ENCODE data around the gene MYO1E.

MYO1E gene

DNA sequence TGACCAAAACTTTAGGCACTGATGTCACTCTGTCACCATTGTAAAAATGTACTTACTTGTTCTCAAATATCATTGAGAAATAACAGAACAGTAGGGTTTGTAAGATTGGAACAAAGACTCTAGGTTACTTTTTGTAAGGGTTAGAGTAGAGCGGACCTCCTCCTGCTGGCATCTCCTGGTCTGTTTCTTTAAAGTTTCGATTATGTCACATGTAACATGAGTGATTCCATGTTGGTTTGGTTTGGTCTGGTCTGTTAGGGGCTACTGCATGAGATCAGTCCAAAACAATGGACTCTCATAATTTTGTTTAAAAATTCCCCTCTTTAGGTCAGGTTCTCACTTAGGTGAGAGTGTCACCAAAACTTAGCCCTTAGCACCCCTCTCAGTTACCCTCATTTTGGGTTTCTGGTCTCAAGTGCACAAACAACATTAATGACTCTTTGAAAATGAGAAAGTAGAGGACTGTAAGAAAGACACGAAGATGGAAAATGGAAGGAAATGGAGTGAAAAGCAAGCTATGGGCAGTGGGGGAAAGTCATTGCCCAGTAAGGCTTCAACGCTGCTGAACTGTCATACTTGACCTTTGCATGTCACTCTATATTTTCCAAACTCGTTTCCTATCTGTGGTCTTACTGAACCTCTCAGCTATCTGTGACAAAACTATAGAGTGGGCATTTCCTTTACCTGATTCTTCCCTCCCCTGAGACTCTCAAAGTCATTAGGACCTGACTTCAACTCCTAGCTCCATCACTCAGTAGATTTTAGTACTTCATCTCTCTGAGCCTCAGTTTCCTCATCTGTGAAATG, 113.3 kb downstream of the MYO1E start:
- DNase-seq (ENCODE audit: low spot score): no peak

DNA sequence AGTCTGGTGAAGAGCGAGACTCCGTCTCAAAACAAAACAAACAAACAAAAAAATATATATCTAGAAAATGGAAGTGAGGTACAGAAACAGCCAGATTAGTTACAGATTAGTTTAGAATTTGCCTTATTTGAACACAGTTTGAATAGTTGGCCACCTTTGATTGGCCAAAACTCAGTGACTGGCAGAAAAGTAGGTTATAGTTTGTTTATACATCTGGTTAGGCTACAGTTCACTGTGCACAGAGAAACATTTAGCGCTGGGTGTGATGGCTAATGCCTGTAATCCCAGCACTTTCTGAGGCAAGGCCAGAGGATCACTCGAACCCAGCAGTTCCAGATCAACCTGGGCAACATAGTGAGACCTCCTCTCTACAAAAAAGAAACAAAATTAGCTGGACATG, 114.4 kb downstream of the MYO1E start:
- no peak for DNase-seq (ENCODE audit: low spot score)

DNA sequence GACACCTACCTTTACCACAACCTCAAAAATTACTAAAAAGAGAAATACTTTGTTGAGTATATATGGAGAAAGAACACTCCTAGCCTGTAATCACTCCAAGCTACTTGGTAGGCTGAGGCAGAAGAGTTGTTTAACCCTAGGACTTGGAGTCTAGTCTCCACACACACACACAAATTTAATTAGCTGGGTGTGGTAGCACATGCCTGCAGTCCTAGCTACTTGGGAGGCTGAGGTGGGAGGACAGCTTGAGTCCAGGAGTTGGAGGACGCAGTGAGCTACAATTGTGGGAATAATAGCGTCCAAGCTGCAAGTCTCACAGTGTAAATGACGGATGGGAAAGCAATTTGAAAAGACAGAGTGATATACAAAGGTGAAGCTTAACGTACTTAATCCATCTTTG, 115.5 kb downstream of the MYO1E start:
- DNase-seq (ENCODE audit: low spot score): no peak

DNA sequence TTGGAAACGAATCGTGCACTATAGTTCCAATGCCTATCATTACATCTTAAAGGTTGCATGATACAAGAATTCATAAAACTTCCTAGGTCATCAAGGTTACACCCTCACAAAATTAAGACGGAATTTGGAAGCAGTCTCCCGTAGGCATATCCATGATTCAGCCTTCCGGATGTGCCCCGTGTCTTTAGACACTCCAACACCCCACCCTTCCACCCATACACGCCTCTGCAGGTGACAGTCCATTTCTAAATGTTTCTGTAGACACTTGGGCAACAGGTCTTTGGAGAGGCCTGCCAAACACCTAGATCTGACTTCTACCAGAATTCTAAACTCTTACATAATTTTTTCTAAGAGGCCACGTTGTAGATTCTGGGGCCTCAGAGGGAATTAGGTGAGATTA, 116.2 kb downstream of the MYO1E start:
- DNase-seq (ENCODE audit: low spot score): no peak

DNA sequence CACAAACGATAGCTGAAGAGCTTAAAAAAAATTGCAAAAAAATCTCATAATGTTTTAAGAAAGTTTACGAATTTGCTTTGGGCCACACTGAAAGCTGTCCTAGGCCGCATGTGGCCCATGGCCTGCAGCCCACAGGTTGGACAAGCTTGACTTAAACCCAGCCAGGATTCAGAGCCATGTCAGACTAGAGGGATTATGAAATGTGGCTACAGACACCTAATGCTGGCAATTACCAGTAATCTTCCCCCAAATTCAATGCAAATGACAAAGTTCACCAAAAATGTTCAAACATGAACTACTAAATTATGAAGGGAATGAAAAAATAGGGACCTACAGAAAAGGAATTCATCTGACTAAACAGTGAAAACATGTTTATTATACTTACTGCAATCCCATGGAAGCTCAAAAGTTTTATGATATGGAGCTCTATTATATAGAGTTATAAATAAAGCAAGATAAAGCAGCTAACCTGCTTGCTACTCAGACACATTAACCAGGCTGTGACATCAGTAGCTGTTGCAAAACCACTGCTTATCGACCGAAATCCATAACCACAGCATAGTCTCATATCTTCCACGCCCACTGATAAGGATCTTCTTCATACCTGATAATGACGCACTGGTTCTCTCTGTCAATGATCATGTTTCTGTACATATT, 116.9 kb downstream of the MYO1E start:
- no peak for DNase-seq (ENCODE audit: low spot score)

DNA sequence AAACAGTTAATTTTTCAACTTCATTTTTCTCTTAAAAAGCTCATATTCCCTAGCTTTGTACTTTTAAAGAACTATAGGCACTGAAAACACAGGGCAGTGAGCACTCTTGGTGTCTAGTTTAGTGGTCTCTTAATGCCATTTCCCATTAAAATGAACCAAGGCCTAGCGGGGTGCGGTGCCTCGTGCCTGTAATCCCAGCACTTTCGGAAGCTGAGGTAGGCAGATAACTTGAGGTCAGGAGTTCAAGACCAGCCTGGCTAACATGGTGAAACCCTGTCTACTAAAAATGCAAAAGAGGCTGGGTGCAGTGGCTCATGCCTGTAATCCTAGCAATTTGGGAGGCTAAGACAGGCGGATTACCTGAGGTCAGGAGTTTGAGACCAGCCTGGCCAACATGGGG, 120.5 kb downstream of the MYO1E start:
- no peak for DNase-seq (ENCODE audit: low spot score)

DNA sequence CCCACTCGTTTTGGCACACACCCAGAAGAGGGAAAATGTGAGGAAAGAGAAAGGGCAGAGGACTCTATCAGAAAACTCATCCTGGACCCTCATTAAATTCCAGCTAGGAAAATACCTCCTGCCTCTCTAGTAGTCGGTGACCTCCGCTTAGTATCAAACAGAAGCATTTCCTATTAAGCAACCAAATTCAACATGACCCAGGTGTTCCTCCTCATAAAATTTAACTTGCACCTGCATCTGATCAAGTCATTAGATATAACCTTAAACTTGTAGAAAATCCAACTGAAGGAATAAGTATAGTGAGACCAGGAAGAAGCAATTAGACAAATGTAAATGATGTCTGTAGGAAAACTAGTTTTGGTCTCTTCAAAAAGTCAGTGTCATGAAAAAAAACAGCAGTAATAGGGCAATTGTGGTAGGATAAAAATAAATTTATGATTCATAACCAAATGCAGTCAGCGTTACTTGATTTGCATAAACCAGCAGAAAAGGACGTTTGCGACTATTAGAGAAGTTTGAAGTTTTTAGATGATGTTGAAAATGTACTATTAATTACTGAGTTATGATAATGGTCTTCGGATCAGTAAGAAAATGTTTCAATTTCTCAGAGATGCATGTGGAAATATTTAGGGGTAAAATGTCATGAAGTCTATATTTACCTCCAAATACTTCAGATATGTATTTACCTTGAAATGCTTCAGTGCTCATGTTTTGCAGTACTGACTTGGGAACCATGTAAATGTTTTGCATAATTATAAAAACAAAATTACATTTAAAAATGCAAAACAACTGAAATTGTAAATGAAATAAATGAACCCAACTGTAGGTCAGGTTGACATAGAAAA, 121.4 kb downstream of the MYO1E start:
- no peak for DNase-seq (ENCODE audit: low spot score)

DNA sequence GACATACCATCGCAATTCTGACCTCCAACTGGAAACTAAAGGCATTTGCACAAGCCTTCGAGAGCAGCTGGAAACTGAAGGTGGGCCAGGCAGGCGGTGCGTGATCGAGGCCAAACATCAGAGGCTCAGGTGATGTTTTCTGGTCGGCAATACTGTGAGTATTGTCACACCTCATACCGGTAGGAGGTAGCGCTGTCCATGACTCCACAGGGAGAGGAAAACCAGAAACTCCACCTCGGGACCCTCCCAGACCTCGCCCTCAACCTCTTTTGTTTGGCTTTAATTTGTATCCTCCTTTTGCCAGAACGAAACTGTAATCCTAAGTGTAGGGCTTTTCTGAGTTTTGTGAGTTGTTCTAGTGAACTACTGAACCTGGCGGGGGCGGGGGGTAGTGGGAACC, 122.4 kb downstream of the MYO1E start:
- no peak for DNase-seq (ENCODE audit: low spot score)

DNA sequence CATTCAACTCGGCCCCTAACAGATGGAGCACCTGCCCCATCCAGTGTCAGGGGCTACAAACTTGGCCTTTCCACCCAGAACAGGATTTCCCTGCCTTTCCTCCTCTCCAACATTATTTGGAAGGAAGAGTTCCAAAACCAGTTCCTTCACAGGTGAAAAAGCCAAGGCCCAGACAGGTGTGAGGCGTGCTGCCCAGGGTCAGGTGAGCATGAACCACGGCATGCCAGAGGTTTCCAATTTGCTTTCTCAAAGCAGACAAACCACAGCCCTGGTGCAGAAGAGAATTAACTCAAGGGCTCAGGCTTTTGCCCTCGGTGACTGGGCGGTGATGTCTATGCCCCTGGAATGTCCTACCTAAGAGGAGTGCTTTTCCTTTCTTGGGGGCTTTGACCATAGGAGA, 122.9 kb downstream of the MYO1E start:
- DNase-seq (ENCODE audit: low spot score): no peak

DNA sequence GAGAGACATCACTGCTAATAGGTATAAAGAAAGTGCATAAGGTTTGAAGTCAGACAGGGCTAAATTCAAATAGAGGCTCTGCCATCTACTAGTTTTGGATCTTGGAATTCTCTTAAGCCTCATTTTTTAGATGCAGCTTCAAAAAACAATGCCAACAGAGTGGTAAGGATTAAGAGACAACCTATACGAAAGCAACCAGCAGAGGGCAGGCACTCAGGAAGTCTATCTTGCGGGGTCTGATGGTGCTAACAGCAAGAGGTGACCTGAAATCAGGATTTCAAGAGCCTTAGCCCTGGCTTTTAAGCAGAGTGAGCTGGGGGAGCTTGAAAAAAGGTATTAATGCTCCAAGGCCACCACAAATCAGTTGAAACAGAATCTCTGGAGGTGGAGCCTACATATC, 125.3 kb downstream of the MYO1E start:
- peak; percentile 72 for DNase-seq (ENCODE audit: low spot score)

DNA sequence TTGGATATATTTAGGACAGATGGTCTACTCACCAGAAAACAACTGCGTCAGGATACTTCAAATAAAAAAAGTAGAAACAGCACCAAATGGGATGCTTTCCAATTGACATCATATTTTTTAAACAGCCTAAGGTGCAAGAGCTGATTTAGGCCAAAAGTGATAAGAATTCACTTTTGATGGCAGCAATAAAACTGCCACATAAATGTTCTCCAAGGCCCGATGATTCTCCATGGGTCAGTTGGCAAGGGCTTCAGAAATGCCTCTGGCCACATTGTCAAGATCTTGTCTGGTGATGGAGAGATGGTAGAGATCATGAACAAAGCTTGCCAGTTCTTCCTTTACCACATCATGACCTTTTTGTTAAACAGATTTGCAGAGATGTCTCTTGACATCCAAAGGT, 127.1 kb downstream of the MYO1E start:
- DNase-seq (ENCODE audit: low spot score): no peak

DNA sequence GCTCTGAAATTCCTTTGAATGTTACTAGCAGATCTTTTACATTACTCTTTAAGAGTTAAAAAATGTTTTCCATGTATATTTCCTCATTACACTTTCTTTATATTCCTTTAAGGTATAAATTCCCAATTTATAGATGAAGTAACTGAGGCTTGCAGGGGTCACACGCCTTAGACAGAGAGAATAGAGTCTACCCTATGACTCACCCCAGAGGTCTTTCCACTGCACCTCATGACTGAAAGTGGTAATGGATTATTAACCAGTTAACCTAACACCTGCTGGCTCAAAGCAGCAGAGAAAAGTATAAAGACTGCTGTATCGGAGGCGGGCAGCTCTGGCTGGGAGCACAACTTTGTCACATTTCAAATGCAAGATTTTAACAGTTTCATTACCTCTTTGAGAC, 128.3 kb downstream of the MYO1E start:
- no peak for DNase-seq (ENCODE audit: low spot score)

DNA sequence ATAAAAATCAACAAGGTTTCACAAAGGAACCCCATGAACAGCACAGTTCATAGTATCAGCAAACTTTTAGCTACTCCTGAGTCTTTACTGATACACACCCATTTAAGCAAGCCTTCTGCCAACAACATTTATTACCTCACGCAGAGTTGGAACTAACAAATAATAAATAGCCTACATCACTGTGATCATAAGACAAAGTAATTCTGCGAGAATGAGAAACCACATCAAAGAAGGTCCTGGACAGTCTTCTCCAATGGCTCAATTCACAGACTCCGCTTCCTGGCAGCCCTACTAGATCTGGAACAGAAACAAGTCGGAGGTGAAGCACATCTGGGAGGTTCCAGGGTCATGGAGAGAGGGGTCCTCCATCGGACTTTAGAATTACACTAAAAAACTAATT, 129.0 kb downstream of the MYO1E start:
- no peak for DNase-seq (ENCODE audit: low spot score)

DNA sequence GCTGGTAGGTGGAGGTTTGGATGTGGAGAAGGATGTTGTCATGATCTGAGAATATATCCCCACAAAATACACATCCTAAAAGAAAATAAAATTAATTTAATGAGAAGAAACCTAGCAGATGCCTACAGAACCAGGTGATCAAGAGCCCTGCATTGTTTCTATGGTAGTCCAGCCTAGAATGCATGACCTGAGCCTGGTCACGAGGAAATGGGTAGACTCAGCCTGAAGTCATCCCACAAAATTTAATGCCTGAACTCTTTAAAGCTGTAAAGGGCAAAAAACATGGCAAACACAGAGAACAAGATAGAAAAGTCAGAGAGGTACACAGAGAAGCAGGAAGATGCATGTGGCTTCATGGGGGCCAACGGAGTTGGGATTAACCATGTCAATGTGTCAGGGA, 130.0 kb downstream of the MYO1E start:
- DNase-seq (ENCODE audit: low spot score): no peak

DNA sequence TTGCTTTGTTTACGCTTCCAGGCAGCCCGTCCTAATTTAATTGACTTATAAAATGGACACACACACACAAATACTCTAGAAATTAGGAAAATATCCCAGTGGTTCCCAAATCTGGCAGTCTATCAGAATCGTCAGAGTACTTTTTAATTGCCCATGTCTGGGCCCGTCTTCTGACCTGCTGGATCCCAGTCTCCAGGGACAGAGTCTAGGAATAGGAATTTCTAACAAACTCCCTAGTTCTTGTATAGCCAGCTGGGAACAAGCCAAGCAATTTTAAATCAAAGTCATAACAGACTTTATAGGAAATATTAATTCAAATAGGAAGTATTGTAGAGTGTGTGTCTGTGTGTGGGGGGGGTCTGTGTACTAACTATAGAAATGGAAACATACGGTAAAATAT, 132.6 kb downstream of the MYO1E start:
- DNase-seq (ENCODE audit: low spot score): no peak

DNA sequence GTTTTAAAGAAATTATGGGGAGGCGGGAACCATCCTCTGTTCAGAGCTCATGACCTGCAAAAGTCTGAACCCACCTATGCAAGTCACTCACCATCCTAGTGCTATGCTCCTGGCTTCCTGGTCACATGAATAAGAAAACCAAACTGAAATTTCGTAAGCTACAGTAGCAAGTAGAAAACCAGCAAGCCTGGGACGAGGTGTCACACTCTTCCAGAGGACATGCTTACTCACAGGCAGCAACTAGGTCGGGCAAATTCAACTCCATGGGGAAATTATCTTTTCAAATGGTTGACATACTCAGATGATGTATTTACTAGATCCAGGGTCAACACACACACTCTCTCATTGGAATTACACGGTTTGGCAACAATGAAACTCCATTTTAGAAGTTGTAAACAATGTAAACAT, 134.7 kb downstream of the MYO1E start:
- no peak for DNase-seq (ENCODE audit: low spot score)

DNA sequence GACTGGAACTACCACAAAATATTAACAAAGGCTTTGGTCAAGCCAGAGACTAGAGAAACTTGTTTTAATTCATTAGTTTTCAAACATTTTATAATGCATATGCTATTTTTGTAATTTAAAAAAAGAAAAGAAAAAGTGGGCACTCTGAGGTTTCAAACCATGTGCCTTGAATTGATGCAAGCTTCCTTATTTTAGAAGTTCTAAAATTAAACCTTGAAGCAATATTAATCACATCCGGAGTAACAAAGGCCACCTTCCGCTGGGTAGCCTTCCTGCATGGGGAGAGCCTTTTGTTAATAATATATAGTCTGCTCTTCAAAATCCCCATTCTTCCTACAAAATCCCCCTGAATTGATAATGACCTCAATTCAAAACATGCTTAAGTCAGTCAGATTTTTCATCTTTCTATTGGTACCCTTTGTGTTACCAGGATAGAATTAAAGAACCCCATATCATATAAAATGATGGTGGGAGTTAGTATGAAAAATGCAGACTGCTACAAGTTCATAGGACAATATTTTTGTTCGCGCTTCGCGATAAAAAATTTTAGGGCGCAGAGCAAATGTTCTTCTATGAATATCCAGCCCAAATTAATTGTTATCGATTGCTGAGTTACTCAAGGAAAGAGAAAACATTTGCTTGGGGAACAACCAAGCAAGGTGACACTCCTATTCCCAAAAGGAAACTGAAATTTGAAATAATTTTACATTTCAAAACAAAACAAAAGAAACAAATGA, 135.4 kb downstream of the MYO1E start:
- no peak for DNase-seq (ENCODE audit: low spot score)

DNA sequence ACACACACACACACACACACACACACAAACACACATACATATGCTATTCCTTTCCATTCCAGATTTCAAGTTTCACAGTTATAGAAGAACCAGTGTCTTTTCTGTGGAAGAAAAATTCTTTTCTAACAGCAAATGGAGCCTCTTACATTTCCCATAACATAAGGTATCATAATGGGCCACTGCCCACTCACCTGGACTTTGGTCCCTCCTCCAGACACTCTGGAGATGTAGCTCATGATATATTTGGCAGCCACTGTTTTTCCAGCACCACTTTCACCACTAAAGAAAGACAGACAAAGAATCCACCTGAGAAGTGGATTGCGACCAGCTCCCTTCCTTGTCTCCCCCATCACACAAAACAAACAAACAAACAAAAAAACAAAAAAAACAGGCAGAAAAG, 136.3 kb downstream of the MYO1E start:
- no peak for DNase-seq (ENCODE audit: low spot score)

DNA sequence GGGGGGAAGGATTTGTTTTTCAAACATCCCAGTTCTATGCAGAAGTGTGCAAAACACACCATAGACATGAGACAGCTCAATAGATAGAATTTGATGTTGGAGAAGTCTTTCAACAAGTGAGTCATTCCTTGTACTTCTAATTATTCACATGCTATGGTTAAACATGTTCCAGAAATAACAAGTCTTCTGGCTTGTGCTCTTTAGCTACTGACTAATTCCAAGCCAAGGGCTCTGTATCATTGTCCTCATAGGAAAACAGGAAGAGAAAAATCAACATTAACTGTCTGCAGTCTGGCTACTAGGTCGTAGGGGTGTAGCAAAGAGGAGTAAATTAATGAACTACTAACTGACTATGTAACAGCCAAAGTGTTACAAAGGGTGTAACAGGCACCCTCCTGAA, 140.2 kb downstream of the MYO1E start:
- no peak for DNase-seq (ENCODE audit: low spot score)

DNA sequence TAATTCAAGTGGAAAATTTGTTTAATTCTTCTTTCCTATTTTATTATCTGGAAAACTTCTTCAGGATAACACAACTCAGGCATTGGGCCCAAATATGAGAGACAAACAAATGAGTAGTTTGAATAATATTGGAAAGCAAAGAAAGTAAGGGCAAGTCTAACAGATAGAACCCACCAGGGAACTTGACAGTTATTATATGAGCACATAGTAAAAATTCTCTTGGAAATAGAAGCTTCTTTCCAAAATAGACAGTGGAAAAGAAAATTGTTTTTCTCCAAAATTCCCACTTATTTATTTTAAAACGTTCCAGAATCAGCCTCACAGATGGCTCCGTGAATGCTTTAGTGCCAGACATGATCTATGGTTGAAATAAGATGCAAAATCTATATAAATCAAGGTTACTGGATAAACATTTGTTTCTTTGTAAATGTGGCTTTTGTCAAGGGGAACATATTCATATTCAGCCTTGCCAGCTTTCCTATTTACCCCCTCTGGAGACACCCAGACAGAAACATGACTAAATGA, 142.1 kb downstream of the MYO1E start:
- DNase-seq (ENCODE audit: low spot score): no peak

DNA sequence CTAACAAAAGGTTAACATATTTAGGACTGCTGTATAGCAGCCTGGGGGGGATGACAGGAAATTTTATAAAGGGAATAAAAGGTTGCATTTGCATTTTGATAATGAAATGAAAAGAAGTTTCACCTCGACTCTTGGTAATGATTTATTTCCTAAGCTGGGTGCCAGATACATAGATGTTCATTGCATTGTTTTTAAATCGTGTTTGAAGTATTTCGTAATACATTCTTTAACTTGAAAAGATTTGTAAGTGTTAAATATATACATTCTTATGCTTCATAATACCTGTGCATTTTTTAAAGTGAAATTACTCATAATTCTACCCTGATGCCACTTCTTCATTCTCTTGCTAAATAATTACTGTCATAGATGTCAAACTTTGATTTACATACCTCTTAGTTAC, 143.2 kb downstream of the MYO1E start:
- DNase-seq (ENCODE audit: low spot score): no peak

DNA sequence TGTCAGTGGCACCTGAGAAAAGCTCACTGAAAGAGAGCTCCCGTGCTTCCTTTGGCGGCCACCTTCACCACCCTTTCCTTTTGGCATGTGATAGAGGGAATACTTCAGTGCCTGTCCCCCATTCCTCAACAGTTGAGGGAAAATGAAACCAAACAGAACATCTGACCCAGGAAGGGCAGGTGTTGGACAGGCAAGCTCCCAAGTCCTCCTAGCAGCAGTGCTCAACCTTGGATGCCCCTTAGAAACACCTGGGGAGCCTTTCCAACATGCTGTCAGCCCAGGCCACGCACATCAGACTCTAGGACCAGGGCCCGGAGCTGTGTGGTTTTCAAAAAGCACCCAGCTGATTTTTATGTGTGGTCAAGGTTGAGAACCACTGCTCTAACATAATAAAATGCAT, 143.7 kb downstream of the MYO1E start:
- no peak for DNase-seq (ENCODE audit: low spot score)
